HG03354 (cell line): ENCODE measurements around the gene KHDC3L.
"Not testable (repeated sequence)": the region's sequence is repeated elsewhere in the genome, so short reads cannot be mapped to it uniquely, and the experiment has no call there.

ENCODE experiments used
- ATAC-seq: cut with Tn5 transposase; IDR thresholded peaks from one replicate; pipeline ENCODE4 v1.9.1; 2021; ENCODE audit warnings: mild to moderate bottlenecking; ENCODE audit not compliant: unreplicated experiment, poor library complexity, severe bottlenecking

The KHDC3L gene

DNA sequence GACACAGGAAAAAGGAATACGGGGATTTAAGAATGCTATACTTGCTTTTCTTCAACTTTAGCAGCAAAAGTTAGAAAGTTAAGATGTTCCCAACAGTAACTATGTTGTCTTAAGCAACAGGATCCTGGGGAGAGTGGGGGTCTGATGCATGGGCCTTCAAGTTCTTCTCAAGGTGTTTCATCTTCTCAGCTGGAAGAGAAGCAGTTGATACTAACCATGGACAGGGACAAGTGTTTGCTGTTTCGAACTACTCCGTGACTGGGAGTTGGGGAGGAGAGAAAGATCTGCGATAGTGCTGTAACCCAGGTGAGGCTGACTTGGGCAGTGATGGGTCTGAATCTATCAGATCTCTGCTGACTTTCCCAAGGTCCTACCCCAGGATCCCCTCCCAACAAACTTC, 6.2 kb downstream of the KHDC3L start:
- no peak for ATAC-seq

DNA sequence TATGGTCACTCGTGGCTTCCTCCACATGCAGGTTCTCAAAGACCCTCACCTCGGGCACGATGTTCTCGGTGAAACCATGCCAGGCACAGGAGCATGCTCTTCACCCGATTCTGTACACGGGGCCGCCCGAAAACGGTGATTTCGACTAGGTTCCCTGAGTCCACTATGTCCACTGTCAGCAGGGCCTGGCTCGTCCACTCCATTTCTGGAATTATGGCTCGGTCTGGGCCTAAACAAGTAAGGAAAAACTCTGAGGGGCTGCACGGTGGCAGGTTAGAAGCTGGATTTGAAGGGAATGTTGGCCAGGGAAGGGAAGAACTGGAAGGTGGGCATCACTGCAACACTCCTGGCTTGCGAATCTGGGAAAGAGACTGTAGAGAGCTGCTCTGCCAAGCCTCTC, 6.7 kb downstream of the KHDC3L start:
- ATAC-seq, result no peak

DNA sequence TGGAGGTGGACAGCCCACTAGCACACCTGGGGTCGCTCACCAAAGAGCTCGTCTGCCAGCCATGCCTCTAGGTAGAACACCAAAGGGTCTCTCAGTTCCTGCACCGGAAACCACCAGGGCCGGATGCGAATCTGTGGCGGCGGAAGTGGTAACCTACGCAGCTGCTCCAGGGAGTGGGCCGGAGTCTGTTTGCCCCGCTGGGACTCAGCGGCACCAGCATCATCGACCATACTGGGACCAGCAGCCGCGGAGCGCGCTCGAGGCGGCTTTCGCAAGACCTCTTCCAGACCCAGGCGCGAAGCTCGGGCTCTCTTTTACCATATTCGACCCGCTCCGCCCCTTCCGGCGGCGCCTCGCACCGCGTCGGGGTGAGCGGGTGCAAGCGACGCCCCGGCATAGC, 7.1 kb downstream of the KHDC3L start, which contains the start of gene OOEP:
Gene OOEP, minus strand, starts transcription at position 335 of the 400 bp plus-strand sequence. Its CDS starts 105 bp downstream, at position 230.
- no peak for ATAC-seq

DNA sequence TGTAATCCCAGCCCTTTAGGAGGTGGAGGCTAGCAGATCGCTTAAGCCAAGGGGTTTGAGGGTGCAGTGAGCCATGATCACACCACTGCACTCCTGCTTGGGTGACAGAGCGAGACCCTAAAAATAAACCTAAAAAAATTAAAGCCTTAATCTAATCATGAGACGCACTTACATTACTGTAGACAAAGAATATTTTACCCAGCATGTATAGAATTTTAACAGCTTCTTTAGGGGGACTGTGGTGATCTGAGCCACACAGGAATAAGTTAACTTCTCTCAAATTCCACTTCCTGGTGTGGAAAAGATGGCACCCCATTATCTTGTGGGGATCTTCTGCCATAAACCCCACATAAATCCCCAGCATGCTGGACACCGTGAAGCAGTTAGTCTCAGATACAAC, 9.5 kb downstream of the KHDC3L start:
- ATAC-seq, result no peak

DNA sequence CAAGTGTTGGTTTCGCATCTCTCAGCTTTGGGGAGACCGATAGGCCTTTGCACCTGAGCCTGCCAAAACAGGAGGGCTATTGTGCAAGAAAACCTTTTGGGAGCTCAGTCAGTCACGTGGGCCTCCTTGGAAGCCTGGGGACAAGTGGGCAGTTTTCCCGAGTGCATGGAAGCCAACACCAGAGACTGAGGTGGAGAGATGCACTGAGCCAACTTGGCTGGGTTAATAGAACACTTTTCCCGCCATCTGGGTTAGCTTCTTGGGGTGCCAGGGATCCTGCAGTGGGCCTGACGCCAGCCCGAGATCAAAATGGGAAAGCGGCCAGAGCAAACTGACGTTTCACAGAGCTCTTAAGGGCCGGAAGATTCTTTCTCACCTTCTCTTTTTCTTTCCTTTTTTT, 10.1 kb downstream of the KHDC3L start:
- ATAC-seq, result no peak

DNA sequence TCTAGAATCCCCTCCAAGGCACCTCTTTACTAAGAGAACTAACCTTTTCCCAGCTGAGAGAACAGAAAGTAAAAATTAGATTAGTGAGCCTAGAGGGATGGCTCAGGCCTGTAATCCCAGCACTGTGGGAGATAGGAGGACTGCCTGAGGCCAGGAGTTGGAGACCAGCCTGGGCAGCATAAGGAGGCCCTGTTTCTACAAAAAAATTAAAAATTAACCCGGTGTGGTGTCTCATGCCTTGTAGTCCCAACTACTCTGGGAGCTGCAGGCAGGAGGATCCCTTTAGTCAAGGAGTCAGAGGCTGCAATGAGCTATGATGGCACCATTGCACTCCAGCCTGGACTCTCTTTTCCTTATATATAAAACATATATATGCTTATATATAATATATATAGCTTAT, 12.8 kb downstream of the KHDC3L start:
- ATAC-seq, result no peak

DNA sequence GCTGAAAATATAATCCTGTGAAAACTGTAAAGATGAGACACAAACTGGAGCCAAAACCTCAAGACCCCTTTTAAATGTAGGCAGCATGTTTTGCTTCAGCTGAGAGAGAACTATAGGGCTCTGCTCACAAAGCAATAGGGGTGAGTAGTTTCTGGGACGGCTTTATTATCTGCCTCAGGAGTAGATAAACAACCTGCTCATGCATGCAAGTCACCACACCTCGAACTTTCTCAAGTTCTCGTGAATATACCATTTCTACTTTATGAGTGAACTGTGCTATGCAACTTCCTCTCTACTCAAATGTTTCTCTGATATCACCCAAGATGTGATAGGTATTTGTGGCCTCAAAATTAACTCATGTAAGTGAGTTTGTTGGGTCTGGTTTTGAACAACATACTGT, 14.8 kb downstream of the KHDC3L start:
- ATAC-seq, result no peak

DNA sequence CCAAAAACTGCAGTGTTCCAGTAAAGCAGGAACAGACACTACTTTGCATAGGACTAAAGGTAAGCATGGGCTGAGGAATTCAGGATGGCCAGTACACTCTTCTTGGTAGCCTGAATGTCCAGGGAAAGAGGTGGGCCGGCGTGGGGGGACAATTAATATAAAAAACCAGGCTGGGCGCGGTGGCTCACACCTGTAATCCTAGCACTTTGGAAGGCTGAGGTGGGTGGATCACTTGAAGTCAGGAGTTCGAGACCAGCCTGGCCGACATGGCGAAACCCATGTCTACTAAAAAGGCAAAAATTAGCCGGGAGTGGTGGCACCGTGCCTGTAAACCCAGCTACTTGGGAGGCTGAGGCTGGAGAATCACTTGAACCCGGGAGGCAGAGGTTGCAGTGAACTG, 19.1 kb downstream of the KHDC3L start:
- not testable (repeated sequence) for ATAC-seq

DNA sequence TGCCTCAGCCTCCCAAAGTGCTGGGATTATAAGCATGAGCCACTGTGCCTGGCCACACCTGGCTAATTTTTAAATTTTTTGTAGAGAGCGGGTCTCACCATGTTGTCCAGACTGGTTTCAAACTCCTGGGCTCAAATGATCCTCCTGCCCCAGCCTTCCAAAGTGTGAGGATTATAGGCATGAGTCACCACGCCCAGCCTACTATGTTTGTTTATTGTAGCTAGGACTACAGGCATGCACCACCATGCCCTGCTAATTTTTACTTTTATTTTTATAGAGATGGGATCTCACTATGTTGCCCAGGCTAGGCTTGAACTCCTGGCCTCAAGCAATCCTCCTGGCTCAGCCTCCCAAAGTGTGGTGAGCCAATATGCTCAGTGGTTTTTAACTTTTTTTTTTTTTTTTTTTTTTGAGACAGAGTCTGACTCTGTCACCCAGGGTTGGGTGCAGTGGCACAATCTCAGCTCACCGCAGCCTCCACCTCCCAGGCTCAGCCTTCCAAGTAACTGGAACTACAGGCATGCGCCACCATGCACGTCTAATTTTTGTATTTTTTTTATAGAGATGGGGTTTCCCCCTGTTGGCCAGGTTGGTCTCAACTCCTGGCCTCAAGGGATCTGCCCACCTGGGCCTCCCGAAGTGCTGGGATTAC, 20.1 kb downstream of the KHDC3L start:
- no peak for ATAC-seq

DNA sequence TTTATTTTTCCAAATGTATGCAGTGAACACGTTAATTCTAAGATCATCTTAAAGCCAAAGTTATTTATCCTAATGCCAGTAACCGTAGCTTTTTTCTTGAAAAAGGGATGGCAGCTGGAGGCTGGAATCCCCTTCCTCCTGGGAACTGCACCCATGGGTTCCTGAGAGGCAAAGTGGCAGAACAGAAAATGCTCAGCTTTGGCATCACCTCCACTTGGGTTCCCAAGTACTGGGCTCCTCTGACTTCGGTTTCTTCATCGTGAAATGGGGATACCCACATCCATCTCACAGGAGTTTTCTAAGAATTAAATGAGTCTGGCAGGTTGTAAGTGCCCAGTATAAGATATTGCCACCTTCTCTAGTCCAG, 26.0 kb downstream of the KHDC3L start:
- ATAC-seq, result peak; percentile 27

DNA sequence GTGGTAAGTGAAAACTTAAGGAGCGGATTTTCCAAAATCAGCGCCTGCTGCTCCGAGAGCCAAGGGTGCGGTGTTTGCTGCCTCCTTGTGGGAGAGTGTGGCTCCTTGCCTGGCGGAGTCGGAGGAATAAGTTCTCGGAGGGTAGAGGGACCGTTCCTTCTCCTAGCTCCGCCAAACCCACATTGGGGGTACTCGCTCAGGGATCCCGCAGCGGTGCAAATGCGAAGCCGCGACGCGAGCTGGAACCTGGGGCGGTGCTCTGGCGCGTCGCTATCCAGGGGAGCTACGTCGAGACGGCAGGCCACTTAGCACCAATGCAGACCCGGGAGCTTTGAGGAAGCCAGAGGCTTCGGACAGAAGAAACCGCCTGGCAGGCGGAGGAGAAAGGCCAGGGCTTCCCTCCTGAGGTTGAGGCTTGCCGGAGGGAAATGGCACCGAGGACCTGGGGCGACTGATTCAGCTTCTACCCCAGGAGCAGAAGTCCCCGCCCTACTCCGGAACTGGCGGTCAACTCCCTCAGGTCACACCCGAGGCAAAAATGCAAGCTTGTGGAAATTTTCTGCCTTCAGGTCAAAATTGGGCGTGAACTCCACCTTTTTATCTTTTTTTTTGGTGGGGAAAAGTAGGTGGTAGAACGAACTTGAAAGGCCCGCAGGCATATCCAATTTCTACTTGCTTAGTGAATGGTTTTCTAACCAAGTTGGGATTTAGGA, 26.5 kb downstream of the KHDC3L start:
- peak; percentile 77 for ATAC-seq

DNA sequence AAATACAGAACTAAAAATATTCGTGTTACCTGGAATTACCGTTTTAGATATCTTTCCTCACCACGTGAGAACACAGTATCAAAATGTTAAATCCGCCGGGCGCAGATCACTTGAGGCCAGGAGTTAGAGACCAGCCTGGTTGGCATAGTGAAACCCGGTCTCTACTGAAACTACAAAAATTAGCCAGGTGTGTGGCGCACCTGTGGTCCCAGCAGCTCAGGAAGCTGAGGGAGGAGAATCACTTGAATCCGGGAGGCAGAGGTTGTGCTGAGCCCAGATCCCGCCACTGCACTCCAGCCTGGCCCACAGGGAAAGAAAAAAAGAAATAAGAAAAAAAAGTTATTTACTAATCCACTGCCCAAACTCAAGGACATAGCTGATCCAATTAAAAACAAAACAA, 27.4 kb downstream of the KHDC3L start:
- no peak for ATAC-seq

DNA sequence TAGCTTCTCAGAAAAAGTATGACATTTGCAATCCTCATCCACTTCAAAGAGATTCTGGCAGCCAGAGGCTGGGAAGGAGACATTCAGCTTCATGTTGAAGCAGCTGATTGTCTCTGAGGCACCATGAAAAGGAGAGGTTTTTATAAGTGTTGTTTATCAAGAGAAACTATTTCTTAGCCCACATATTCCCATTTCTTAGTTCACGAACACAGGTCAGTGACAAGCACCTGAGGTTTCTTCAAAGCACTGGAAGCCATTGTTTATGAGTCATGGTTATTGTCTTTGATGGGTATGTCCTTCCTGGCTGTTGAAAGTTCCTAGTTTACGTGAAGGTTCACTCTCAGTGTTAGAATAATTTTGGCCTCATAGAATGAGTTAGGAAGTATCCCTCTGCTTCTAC, 29.2 kb downstream of the KHDC3L start:
- no peak for ATAC-seq

DNA sequence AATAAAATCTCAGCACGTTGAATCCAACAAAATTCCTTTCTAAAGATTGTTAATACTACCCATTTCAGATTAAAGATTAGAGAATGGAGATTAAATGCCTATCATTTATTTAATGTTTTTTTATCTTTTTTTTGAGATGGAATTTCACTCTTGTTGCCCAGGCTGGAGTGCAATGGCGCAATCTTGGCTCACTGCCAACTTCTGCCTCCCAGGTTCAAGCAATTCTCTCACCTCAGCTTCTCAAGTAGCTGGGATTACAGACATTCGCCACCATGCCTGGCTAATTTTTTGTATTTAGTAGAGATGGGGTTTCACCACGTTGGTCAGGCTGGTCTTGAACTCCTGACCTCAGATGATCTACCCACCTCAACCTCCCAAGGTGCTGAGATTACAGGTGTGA, 29.7 kb downstream of the KHDC3L start:
- not testable (repeated sequence) for ATAC-seq

DNA sequence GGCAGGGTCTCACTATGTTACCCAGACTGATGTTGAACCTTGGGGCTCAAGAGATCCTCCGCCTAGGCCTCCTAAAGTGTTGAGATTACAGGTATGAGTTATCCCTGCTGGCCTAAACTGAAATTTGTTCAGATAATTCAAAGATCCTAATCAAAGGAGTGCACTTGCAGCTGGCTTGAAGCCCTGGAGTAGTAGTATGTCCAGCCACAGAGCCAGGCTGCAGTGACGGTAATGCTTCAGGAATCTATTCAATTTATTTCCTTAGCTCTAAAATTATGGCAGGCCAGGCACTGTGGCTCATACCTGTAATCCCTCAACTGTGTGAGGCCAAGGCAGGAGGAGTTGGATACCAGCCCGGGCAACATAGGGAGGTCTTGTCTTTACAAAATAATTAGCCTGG, 30.8 kb downstream of the KHDC3L start:
- ATAC-seq, result no peak

DNA sequence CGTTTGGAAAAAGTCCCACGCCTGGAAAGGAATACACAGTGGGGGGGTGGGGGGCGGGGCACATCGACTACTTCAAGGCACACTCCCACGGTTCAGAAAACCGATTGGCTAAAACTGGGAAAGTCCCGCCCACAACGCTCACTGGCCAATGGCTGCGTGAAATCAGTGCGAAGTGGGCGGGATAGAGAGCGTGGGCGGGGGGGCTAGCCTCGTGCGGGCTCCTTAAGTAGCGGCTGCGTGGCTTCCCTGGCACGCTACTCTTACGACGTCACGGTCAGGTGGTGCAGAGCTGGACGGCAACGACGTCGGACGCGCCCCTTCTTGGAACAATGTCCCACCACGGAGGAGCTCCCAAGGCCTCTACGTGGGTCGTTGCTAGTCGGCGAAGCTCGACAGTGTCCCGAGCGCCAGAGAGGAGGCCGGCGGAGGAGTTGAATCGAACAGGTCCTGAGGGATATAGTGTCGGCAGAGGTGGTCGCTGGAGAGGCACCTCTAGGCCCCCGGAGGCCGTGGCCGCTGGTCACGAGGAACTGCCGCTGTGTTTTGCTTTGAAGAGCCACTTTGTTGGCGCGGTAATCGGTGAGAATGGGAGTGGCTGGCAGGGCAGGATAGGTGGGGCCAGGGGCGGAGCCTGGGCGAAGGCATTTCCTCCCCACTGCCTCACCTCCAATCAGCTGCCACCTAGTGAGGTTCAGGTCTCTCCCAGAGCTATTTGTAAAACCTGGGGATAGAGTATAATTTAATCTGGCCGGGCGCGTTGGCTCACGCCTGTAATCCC, 32.3 kb downstream of the KHDC3L start, which contains the start of gene DDX43:
Gene DDX43, plus strand, starts transcription at position 252 of the 778 bp plus-strand sequence. Its CDS starts 78 bp downstream, at position 330.
- peak; percentile 79 for ATAC-seq

DNA sequence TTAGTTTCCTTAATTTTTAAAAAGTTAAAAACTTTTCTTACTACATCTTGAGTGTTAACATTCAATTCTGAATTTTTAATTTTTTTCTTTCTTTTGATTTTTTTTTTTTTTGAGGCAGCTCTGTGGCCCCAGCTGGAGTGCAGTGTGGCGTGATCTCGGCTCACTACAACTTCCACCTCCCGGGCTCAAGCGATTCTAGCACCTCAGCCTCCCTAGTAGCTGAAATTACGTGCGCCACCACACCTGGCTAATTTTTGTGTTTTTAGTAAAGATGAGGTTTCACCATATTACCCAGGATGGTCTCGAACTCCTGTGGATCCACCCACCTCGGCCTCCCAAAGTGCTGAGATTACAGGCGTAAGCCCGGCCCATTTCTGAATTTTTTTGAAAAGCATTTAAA, 33.4 kb downstream of the KHDC3L start:
- ATAC-seq, result no peak

DNA sequence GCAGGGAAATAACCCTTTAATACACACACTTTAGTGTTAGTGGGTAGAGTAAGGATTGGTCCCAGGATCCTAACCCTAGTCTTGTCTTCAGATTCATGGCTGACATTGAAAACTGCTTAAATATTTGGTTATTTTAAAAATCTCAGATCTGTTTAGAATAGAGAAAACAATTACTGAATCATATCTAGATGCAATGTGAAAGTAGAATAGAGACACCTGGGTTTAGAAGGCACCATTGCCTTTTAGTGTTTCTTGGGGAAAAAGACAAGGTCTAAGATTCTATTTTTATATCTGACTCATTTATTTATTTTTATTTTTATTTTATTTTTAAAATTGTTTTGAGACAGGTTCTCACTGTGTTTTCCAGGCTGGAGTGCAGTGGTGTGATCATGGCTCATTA, 38.2 kb downstream of the KHDC3L start:
- ATAC-seq, result no peak

DNA sequence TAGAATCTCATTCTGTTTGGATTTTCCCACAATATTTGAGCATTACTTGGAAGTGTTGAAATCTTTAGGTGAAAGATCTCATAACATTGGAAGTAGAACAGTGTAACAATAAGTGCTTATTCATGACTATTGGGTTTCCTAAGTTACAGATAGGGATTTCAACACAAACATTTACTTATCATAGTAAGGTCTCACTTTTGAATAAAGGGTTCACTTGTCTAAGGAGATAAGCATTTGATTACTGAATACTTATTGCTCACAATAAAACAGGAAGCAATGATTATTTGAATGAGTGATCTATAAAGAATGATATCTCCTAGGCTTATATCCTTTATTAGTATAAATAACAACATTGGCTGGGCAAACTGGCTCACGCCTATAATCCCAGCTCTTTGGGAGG, 46.9 kb downstream of the KHDC3L start:
- no peak for ATAC-seq

DNA sequence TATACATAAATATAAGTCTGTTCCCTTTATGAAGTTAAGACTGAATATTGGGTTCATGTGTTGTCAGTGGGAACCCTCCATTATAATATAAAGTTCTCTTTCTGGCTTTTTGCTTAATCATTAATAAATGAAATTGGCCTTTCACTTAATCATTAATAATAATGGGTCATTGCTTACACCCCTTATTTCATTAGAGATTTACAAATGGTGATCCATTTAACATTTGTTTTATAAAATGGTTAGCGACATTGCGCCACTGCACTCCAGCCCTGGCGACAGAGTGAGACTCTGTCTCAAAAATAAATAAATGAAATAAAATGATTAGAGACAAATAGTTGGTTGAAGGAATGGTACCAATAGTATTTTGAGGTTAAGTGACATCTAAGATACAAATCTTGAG, 50.6 kb downstream of the KHDC3L start:
- no peak for ATAC-seq
